Stimulated activated CD8-positive, alpha-beta memory T cell treated with anti-CD3 and anti-CD28 coated beads, Interleukin-4, amount 100 ng/mL, for 1 hour (primary cell): ENCODE data around the gene GPR137B.

ENCODE experiments used
- DNase-seq, 2 donors: peaks; one replicate each; pipeline ENCODE4 v3.0.0-alpha.2; 2020; ENCODE audit warnings: low read depth in 2 of 2, low spot score in 1 of 2

Gene GPR137B

GRCh38 chr1:236253918-236254637, 111.7 kb downstream of the GPR137B start:
- DNase-seq, result no peak

- DNase-seq, result no peak
Observed at GRCh38 chr1:236257216-236257615, 114.9 kb downstream of the GPR137B start.

GRCh38 chr1:236258114-236258622, 115.8 kb downstream of the GPR137B start:
- no peak for DNase-seq
